A673 (cell line): ENCODE measurements around the gene AMBRA1. TPM values are rescaled to one million over a fixed set of nuclear protein-coding genes. Genes with fewer than 3 reads are reported as not detected.

Source experiments
- BruUV-seq: library from RNA; stranded (reverse); fragments of 400-500 nt; replicated peaks from 2 replicates; lab custom pipeline; 2021; lab: Mats Ljungman, UMichigan
- CTCF ChIA-PET: fragments of 300-600 bp; sonication (Branson Sonifier 250); formaldehyde crosslinking; loops from one replicate; lab custom pipeline; 2022; ENCODE audit warnings: antibody characterized with exemption; lab: Charles Lee
- POLR2A ChIA-PET: fragments of 300-600 bp; sonication (Branson Sonifier 250); formaldehyde crosslinking; loops from one replicate; lab custom pipeline; 2022; ENCODE audit warnings: antibody characterized with exemption; ENCODE audit not compliant: low non-redundant PET; lab: Charles Lee
- DNase-seq: peaks from one replicate; pipeline ENCODE4 v3.0.0-alpha.2; 2015; ENCODE audit warnings: low spot score
- H3K27ac ChIP-seq: fragments of 200-600 bp; sonication (generic); 2 replicates; pipeline ENCODE4 v1.5.1; 2016; ENCODE audit warnings: mixed run types, low read depth, mild to moderate bottlenecking, mixed read lengths, antibody characterized with exemption, low read length; ENCODE audit not compliant: poor library complexity, severe bottlenecking
- H3K27me3 ChIP-seq: fragments of 200-600 bp; sonication (generic); replicated peaks from 2 replicates; pipeline ENCODE4 v1.6.1; 2017; ENCODE audit warnings: mixed run types, low read depth, mild to moderate bottlenecking, mixed read lengths, antibody characterized with exemption, low read length; ENCODE audit not compliant: insufficient read depth, poor library complexity
- H3K36me3 ChIP-seq: fragments of 200-600 bp; sonication (generic); 2 replicates; pipeline ENCODE4 v1.6.1; 2016; ENCODE audit warnings: mixed run types, mild to moderate bottlenecking, mixed read lengths, antibody characterized with exemption, low read length; ENCODE audit not compliant: insufficient read depth, poor library complexity, severe bottlenecking
- H3K4me1 ChIP-seq: fragments of 200-600 bp; sonication (generic); 2 replicates; pipeline ENCODE4 v1.6.1; 2017; ENCODE audit warnings: mixed run types, mild to moderate bottlenecking, mixed read lengths, antibody characterized with exemption, low read length; ENCODE audit not compliant: insufficient read depth, poor library complexity, severe bottlenecking
- H3K4me3 ChIP-seq: fragments of 200-600 bp; sonication (generic); 2 replicates; pipeline ENCODE4 v1.5.1; 2016; ENCODE audit warnings: low read depth, mixed run types, mild to moderate bottlenecking, mixed read lengths, low read length; ENCODE audit not compliant: poor library complexity, severe bottlenecking
- H3K9me3 ChIP-seq: fragments of 200-600 bp; sonication (generic); 2 replicates; pipeline ENCODE4 v1.6.1; 2016; ENCODE audit warnings: mixed run types, low read depth, mild to moderate bottlenecking, mixed read lengths, antibody characterized with exemption, low read length; ENCODE audit not compliant: poor library complexity, severe bottlenecking
- CTCF ChIP-seq: fragments of 300-800, 200-600 bp; sonication (generic); conservative IDR thresholded peaks from 2 replicates; pipeline ENCODE4 v1.5.1; 2017; ENCODE audit warnings: low read depth, mild to moderate bottlenecking, antibody characterized with exemption, low read length, moderate library complexity, mixed read lengths
- EZH2 ChIP-seq: fragments of 200-600 bp; sonication (generic); IDR thresholded peaks from 2 replicates; pipeline ENCODE4 v1.6.1; 2017; ENCODE audit warnings: borderline replicate concordance, low read depth, mild to moderate bottlenecking, mixed read lengths, antibody characterized with exemption, low read length; ENCODE audit not compliant: poor library complexity, severe bottlenecking
- intact Hi-C: fragments of 100-400 bp; cut with micrococcal nuclease; formaldehyde crosslinking; loops from one replicate; pipeline ENCODE4 v1.10.0; 2022; ENCODE audit not compliant: unreplicated experiment
- total RNA-seq: library from RNA; stranded (reverse); gene quantifications from 2 replicates; pipeline ENCODE4 v1.2.3, GENCODE V29; 2021

Gene AMBRA1
- total RNA-seq, 1 experiment from 2014 or later, result 78.1 TPM

- Histone ChIP-seq H3K9me3 (peaks cover 4% of the 10 kb centered on the region), H3K4me1 (no peaks in the 10 kb centered on the region), H3K4me3 (no peak overlapping the region), H3K27ac (no peak overlapping the region), H3K36me3 (peaks cover 4% of the 10 kb centered on the region), H3K27me3 (no peaks in the 10 kb centered on the region)
- TF ChIP-seq EZH2 (no peak), CTCF (no peak)
- DNase-seq, result no peak
- BruUV-seq, result no TSS peak
- POLR2A ChIA-PET, result no interaction called here
- intact Hi-C loops, result no loop called here
- CTCF ChIA-PET, result no interaction called here
Observed at GRCh38 chr11:46582588-46582987, 11.2 kb downstream of the AMBRA1 start.

GRCh38 chr11:46577058-46577457 lies 16.8 kb downstream of the AMBRA1 start:
- intact Hi-C loops, result no loop called here
- no TSS peak for BruUV-seq
- ChIA-PET POLR2A (no interaction called here), CTCF (no interaction called here)
- H3K9me3 ChIP-seq, result no peaks in the 10 kb centered on the region
- no peak overlapping the region for H3K4me3 ChIP-seq
- no peak for DNase-seq
- no peaks in the 10 kb centered on the region for H3K36me3 ChIP-seq
- TF ChIP-seq EZH2 (no peak), CTCF (no peak)
- no peak overlapping the region for H3K27ac ChIP-seq
- H3K4me1 ChIP-seq, result no peaks in the 10 kb centered on the region
- H3K27me3 ChIP-seq, result no peaks in the 10 kb centered on the region

DNA sequence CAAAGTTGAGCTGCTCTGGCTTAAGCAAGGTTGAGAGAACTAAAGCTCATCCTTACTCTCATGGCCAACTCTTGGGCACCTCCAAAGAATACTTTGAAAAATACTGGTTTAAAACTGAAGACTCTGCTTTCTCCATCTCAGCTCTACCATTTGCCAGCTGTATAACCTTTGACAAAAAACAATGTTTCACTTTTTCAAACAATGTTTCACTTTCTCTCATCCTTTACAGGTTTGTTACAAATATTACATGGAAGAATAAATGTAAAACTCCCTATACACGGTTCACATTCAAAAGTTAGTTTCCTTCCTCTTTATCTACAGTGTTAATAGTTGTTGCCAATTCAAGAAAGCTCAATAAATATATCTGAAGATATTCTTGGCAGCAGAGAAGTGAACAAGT lies 19.2 kb downstream of the AMBRA1 start:
- intact Hi-C loops, result no loop called here
- Histone ChIP-seq H3K27ac (no peak overlapping the region), H3K36me3 (no peaks in the 10 kb centered on the region), H3K27me3 (no peaks in the 10 kb centered on the region), H3K9me3 (no peaks in the 10 kb centered on the region), H3K4me1 (no peaks in the 10 kb centered on the region), H3K4me3 (no peak overlapping the region)
- TF ChIP-seq EZH2 (no peak), CTCF (no peak)
- ChIA-PET CTCF (interaction anchor here (0.7 kb wide), 1 partner anchor 1638 kb away, joined by 11 read pairs; no protein-coding TSS in a partner anchor), POLR2A (no interaction called here)
- BruUV-seq, result no TSS peak
- DNase-seq, result no peak
